Fibroblast of lung (primary cell): ENCODE measurements around the gene IFT122. TPM values are rescaled to one million over a fixed set of nuclear protein-coding genes. Genes with fewer than 3 reads are reported as not detected.

Experiments used
- DNase-seq, 2 donors: peaks; one replicate each; pipeline versions ENCODE4 v3.0.0 to v3.0.0-alpha.2; 2010; ENCODE audit warnings: low read depth in 2 of 2
- H2AFZ ChIP-seq: 2 replicates; pipeline ENCODE4 v1.5.1; 2012; ENCODE audit warnings: low read length, control low read depth, inconsistent platforms
- H3K27ac ChIP-seq: 2 replicates; pipeline ENCODE4 v1.5.1; 2011; ENCODE audit warnings: low read length, control low read depth; ENCODE audit not compliant: insufficient read depth
- H3K27me3 ChIP-seq: 2 replicates; pipeline ENCODE4 v1.5.1; 2011; ENCODE audit warnings: mild to moderate bottlenecking, low read length; ENCODE audit not compliant: control insufficient read depth, insufficient read depth
- H3K36me3 ChIP-seq: 2 replicates; pipeline ENCODE4 v1.5.1; 2011; ENCODE audit warnings: low read length; ENCODE audit not compliant: control insufficient read depth, insufficient read depth
- H3K4me1 ChIP-seq: 2 replicates; pipeline ENCODE4 v1.5.1; 2011; ENCODE audit warnings: low read length; ENCODE audit not compliant: control insufficient read depth, insufficient read depth; ENCODE audit errors: extremely low read depth
- H3K4me2 ChIP-seq: 2 replicates; pipeline ENCODE4 v1.5.1; 2011; ENCODE audit warnings: low read length, control low read depth; ENCODE audit not compliant: insufficient read depth; ENCODE audit errors: extremely low read depth
- H3K4me3 ChIP-seq, 4 experiments: fragments of 200-600 bp in 1 of 4; sonication (generic) in 1 of 4; replicated peaks in 1 of 4; 2 replicates each; pipeline ENCODE4 v1.5.1; 2011 to 2016; ENCODE audit warnings: low read length in 4 of 4, low read depth in 3 of 4, mild to moderate bottlenecking in 3 of 4, control low read depth in 2 of 4, inconsistent platforms in 1 of 4, mixed read lengths in 1 of 4; ENCODE audit not compliant: insufficient read depth in 1 of 4; ENCODE audit errors: control extremely low read depth in 1 of 4
- H3K79me2 ChIP-seq: 2 replicates; pipeline ENCODE4 v1.5.1; 2012; ENCODE audit warnings: mild to moderate bottlenecking, low read length, inconsistent platforms; ENCODE audit not compliant: control insufficient read depth, insufficient read depth
- H3K9ac ChIP-seq: 2 replicates; pipeline ENCODE4 v1.5.1; 2011; ENCODE audit warnings: mild to moderate bottlenecking, low read length, control low read depth; ENCODE audit not compliant: insufficient read depth
- H3K9me3 ChIP-seq: 2 replicates; pipeline ENCODE4 v1.5.1; 2012; ENCODE audit warnings: low read depth, low read length; ENCODE audit not compliant: control insufficient read depth, insufficient read depth
- H4K20me1 ChIP-seq: 2 replicates; pipeline ENCODE4 v1.5.1; 2011; ENCODE audit warnings: low read length; ENCODE audit not compliant: control insufficient read depth, insufficient read depth; ENCODE audit errors: extremely low read depth
- EZH2 ChIP-seq: IDR thresholded peaks from 2 replicates; pipeline ENCODE4 v1.5.1; 2012; ENCODE audit warnings: low read length, control low read depth, mild to moderate bottlenecking; ENCODE audit errors: missing control alignments
- polyA plus RNA-seq, 2 donors: library from polyadenylated mRNA; depleted of rRNA in 1 of 2; stranded (reverse) in 1 of 2; unstranded in 1 of 2; fragments of >200 nt; gene quantifications; 2 replicates each; pipeline ENCODE4 v1.2.1, GENCODE V29; 2011 to 2012; ENCODE audit warnings: missing spikeins in 1 of 2
- total RNA-seq: library from RNA; depleted of rRNA; stranded (reverse); fragments of >200 nt; gene quantifications from 2 replicates; pipeline ENCODE4 v1.2.1, GENCODE V29; 2014
- TF ChIP-seq, protein P1 (sequence below), 2 donors: IDR thresholded peaks in 1 of 2; conservative IDR thresholded peaks in 1 of 2; 1 replicate in 1 of 2; 2 replicates in 1 of 2; pipeline ENCODE4 v1.5.1; 2011 to 2012; ENCODE audit warnings: low read length in 2 of 2, control low read depth in 1 of 2, inconsistent platforms in 1 of 2, low read depth in 1 of 2, mild to moderate bottlenecking in 1 of 2

IFT122 gene
- total and polyA plus RNA-seq, 2 donors (not counting 1 experiment from before 2014, with no cell fraction given) = 13.2 to 27.2 TPM

DNA sequence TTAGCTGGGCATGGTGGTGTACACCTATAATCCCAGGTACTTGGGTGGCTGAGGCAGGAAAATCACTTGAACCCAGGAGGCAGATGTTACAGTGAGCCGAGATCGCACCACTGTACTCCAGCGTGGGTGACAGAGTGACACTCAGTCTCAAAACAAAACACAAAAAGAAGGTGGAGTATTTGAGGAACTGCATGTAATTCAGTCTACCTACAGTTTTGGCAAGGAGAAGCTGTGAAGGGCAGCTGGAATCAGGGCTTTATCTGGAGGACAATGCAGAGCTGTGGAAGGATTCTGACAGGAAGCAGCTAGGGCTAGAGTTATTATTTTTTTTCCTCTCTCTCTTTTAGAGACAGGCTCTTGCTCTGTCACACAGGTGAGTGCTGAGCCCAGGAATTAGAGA is 109.8 kb downstream of the IFT122 start:
- no peaks in the 10 kb centered on the region for H3K36me3 ChIP-seq
- no peaks in the 10 kb centered on the region for H3K27me3 ChIP-seq
- no peaks in the 10 kb centered on the region for H4K20me1 ChIP-seq
- no peaks in the 10 kb centered on the region for H3K79me2 ChIP-seq
- TF ChIP-seq, protein P1, sequence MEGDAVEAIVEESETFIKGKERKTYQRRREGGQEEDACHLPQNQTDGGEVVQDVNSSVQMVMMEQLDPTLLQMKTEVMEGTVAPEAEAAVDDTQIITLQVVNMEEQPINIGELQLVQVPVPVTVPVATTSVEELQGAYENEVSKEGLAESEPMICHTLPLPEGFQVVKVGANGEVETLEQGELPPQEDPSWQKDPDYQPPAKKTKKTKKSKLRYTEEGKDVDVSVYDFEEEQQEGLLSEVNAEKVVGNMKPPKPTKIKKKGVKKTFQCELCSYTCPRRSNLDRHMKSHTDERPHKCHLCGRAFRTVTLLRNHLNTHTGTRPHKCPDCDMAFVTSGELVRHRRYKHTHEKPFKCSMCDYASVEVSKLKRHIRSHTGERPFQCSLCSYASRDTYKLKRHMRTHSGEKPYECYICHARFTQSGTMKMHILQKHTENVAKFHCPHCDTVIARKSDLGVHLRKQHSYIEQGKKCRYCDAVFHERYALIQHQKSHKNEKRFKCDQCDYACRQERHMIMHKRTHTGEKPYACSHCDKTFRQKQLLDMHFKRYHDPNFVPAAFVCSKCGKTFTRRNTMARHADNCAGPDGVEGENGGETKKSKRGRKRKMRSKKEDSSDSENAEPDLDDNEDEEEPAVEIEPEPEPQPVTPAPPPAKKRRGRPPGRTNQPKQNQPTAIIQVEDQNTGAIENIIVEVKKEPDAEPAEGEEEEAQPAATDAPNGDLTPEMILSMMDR (conservative IDR thresholded peaks at IDR 0.05 in 1 of 2, IDR thresholded peaks at IDR 0.05 in 1 of 2; ENCODE audit: low read depth in 1 of 2, low read length in 2 of 2) = no peak
- TF ChIP-seq EZH2 = no peak
- H2AFZ ChIP-seq = no peak overlapping the region
- DNase-seq = no peak
- H3K9ac ChIP-seq = no peak overlapping the region
- H3K4me3 ChIP-seq = no peak overlapping the region
- peaks cover 6% of the 10 kb centered on the region for H3K4me1 ChIP-seq
- no peak overlapping the region for H3K27ac ChIP-seq
- H3K9me3 ChIP-seq = no peaks in the 10 kb centered on the region
- H3K4me2 ChIP-seq = no peak overlapping the region

DNA sequence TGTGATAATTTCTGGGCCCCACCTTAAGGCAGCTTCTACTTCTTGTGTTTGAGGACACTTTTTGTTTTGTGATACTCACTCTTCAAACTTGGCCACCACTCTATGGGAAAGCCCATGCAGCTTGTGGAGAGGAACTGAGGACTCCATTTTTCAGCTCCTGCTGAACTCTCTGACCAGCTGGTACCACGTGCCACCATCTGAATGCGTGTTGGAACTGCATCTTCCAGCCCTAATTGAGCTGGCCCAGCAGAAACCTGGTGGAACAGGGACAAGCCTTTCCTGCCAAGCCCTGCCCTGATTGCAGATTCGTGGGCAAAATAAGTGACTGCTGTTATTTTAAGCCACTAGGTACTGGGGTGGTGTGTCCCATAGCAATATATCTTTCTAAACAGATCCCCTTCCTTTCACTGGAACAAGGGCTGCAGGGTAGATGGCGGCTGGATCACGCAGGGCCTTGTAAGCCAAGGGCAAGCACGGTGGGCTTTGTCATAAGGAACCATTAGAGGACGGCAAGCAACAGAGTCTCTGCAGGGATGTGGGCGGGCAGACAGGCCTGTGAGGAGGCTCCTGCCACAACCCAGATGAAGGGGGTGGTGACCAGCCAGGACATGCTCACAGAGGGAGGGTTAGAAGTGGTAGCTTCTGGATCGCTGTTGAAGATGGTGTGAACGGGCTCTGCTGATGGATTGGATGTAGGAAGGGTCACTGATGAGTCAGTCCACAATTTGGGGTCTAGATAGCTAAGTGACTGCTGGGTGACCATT is 112.4 kb downstream of the IFT122 start:
- Histone ChIP-seq H4K20me1 (no peaks in the 10 kb centered on the region), H3K4me1 (peaks cover 14% of the 10 kb centered on the region), H3K79me2 (no peaks in the 10 kb centered on the region), H3K4me3 (no peak overlapping the region), H3K27ac (no peak overlapping the region), H3K27me3 (no peaks in the 10 kb centered on the region), H3K9me3 (no peaks in the 10 kb centered on the region), H3K4me2 (no peak overlapping the region), H3K9ac (no peak overlapping the region), H2AFZ (no peak overlapping the region), H3K36me3 (peaks cover 18% of the 10 kb centered on the region)
- TF ChIP-seq, protein P1 (conservative IDR thresholded peaks at IDR 0.05 in 1 of 2, IDR thresholded peaks at IDR 0.05 in 1 of 2; ENCODE audit: low read depth in 1 of 2, low read length in 2 of 2) = no peak
- TF ChIP-seq EZH2 = no peak
- no peak for DNase-seq

DNA sequence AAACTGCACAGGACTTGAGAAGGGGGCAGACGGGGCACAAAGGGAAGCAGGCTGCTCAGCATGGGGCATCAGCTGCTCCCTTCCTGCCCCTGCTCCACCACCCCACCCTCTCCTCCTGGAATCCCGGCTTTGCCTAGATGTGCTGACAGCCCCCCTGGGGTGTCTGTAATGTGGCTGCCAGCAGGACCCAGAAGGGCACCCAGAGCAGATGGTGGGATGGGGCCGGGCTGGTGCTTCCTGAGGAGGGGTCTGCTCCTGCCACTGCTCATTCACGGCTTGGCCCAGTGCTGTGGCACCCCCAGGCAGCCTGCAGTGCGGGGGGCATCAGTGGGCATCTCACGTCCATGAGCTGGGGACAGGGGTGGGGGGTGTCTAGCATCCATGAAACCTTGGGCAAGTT is 113.1 kb downstream of the IFT122 start:
- H3K36me3 ChIP-seq = peaks cover 18% of the 10 kb centered on the region
- no peaks in the 10 kb centered on the region for H4K20me1 ChIP-seq
- no peak overlapping the region for H3K9ac ChIP-seq
- TF ChIP-seq EZH2 = no peak
- TF ChIP-seq, protein P1 (conservative IDR thresholded peaks at IDR 0.05 in 1 of 2, IDR thresholded peaks at IDR 0.05 in 1 of 2; ENCODE audit: low read depth in 1 of 2, low read length in 2 of 2) = no peak
- H3K27me3 ChIP-seq = no peaks in the 10 kb centered on the region
- no peaks in the 10 kb centered on the region for H3K9me3 ChIP-seq
- peaks cover 19% of the 10 kb centered on the region for H3K4me1 ChIP-seq
- H3K4me2 ChIP-seq = no peak overlapping the region
- no peak for DNase-seq
- no peak overlapping the region for H2AFZ ChIP-seq
- no peak overlapping the region for H3K27ac ChIP-seq
- H3K4me3 ChIP-seq = no peak overlapping the region
- H3K79me2 ChIP-seq = no peaks in the 10 kb centered on the region
